ENCODE measurements around the gene TRAK1.

Gene TRAK1

DNA sequence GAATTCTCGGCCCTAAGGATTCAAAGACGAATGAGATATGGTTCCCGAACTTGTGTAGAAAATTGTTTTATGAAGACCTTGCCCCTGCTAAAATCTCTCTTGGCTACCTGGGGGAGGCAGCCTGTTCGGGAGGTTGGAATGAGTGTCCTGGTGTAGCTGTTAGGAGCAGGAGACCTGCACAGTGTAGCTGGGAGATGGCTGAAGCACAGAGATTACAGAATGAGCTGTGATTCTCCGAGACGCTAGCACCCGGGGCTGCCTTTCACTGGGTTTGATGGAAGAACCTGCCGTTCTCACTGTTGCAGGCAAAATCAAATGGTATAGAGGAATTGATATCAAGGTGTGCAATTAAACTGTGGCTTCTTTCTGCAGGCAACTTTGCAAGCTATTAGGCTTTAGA lies 68.0 kb downstream of the TRAK1 start:
- no peak for DNase-seq

- peak; percentile 62 for DNase-seq
Measured at GRCh38 chr3:42159706-42160472, 68.7 kb downstream of the TRAK1 start.

DNA sequence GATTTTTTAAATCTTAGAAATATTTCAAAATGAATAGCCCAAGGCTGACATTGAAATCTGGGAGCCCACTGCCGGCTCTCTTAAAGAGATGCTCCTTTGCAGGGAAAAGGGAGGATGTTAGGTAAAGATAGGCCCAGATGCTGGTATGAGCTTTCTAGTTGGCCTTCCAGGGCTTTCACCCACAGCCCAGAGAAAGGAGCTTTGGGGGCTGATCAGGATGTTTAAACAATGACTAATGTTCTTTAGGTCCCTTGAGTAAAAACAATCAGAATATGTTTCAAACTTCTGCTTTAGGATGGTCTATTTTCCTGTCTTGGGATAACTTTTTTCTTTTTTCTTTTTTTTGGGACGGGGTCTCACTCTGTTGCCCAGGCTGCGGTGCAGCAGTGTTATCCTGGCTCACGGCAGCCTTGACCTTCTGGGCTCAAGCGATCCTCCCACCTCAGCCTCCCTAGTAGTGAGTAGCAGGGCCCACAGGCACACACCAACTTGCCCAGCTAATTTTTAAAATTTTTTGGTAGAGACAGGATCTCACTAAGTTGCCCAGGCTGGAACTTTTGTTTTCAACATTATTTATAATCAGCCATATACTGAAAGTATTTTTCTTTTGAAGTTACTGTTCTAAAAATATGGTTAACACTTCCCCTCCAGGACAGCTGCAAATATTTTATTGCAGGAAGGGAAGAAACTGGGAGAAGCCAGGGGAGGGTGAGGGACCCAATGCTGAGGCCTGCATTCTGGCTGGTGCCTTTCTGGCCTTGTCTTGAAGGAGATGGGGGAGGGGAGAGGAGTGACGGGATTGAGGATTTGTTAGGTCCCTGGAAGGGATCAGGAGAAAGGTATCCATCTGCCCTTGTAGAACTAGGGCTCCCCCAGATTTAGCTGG lies 70.1 kb downstream of the TRAK1 start:
- DNase-seq = no peak

GRCh38 chr3:42162462-42162861 lies 71.3 kb downstream of the TRAK1 start:
- DNase-seq = no peak

DNA sequence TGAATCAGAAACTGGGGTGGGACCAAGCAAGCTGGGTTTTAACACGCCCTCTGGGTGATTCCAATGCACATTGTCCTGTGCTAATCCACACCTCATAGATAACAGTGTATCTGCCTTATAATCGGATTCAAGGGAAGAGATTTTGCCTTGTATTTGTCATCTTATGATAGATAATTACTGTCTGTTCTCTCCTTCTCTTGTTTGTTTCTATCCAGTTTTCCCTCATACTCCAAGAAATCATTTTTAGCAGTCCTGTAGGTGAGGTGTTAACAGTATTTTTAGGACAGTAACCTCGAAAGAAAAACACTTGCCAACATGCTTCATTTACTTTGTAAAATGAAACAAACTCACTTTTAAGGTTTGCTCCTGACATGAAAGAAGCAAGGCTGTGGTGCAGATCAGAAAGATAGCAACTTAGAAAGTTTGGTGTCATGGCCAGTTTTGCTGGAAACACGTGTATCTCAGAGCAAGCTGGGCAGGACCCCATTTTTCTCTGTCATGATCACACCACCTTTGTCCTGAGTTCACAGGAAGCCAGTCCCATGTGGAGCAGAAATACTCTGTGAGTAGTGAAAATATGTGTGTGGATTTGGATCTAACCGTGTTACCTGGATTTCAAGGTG lies 72.6 kb downstream of the TRAK1 start:
- no peak for DNase-seq

DNA sequence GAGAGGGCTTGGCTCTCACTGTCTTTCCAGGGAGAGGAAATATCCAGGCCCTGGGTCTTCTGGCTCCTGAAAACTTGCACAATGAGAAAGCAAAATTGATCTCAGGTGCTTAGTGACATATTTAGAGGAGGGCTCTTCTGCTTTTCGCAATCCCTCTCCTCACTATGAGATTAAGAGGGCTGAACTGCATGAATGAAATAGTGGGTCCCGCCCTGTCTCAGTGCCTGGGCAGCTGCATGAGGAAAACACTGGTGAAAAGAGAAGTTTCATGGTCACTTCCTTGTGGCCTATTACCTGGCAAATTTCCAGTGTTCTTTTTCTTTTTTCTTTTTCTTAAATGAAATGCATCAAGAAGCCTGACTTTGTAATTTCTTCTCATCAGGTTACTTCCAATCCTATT lies 73.5 kb downstream of the TRAK1 start:
- no peak for DNase-seq

DNA sequence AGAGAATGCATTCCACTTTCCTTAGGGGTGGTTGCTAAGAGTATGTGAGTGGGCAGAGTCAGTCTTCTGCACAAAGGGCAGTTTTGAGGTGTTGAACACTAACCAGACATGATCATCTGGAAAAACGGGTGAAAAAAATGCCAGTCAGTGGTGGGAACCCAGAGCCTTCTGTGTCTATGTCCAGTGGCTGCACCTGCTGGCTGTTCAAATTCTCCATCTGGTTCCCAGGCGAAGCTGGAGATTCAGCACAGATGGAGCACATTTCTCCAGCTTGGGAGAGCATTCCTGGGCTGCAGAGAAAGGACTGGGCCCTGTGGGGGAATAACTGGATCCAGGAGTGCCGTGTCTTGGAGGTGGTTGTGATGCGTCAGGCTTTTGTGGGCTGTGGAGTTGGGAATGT lies 74.1 kb downstream of the TRAK1 start:
- DNase-seq = no peak

GRCh38 chr3:42166214-42166613 lies 75.1 kb downstream of the TRAK1 start:
- DNase-seq = no peak

GRCh38 chr3:42166662-42167300 lies 75.6 kb downstream of the TRAK1 start:
- DNase-seq = no peak

DNA sequence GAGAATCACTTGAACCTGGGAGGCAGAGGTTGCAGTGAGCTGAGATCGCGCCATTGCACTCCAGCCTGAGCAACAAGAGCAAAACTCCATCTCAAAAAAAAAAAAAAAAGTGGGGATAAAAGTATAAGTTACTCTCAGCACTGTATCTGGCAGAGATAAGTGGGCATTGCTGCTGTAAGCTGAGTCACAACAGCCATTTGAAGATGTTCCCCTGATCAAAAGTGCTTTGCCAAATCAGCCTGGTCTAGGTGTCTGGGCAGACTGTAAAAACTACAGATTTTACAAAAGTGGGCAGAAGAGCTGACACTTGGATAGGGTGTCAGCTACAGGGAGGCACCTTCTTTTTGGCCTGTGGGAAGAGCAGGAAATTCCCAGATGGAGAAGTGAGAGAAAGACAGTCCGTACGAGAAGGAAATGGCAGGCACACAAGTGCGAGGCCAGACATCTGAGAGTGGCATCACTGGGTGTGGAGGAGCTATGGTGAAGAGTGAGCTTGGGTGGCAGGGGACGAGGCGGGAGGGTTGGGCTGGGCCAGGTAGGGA lies 78.5 kb downstream of the TRAK1 start:
- no peak for DNase-seq

GRCh38 chr3:42172047-42172654 lies 81.0 kb downstream of the TRAK1 start:
- no peak for DNase-seq

DNA sequence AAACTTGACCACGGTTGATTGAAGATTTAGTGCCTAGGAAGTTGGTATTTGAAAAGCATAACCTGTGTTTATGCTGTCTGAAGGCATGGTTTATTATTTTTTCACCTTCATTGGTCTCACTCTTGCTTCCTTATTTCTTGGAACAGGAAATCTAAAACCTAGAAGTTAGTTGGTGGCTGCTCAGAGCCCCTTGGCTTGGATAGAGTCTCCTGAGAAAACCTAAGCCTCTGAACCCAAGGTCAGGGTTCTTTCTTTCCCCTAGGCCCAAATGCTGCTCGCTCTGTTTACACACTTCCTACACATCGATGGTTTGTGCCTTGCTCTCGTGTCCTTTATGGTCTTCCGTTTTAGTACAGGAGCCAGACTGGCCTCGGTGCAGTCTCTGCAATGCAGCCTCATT lies 82.2 kb downstream of the TRAK1 start:
- no peak for DNase-seq

DNA sequence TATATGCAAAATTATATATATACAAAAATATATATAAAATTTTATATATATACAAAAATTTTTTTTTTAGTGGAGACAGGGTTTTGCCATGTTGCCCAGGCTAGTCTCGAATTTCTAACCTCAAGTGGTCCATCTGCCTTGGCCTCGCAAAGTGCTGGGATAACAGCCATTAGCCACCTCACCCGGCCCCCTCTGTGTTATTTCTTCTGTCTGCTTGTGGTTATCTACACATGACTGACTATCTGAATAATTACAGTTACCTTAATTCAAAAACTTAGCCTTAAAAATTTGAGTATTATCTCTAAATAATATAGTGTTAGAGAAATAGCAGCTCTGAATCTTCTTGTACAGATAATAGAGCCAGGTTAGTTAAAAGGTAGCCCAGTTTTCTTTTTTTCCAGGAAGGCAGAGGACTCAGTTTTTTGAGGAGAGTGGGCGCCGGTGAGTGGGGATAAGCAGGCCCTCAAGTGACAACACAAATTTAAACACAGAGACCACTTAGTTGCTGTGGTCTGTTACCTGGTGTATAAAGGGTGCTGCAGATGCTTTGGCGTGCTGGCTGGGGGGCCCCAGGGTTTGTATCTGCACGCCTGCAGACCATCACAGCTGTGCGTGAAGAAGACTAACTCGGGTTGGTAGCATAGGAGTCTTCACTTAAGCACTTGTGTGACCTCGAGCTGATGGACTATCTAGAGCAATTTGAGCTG lies 83.7 kb downstream of the TRAK1 start:
- no peak for DNase-seq

GRCh38 chr3:42175386-42176240 lies 84.5 kb downstream of the TRAK1 start:
- peak; percentile 41 for DNase-seq

- DNase-seq = peak; percentile 41
Measured at GRCh38 chr3:42176242-42177034, 85.3 kb downstream of the TRAK1 start.

DNA sequence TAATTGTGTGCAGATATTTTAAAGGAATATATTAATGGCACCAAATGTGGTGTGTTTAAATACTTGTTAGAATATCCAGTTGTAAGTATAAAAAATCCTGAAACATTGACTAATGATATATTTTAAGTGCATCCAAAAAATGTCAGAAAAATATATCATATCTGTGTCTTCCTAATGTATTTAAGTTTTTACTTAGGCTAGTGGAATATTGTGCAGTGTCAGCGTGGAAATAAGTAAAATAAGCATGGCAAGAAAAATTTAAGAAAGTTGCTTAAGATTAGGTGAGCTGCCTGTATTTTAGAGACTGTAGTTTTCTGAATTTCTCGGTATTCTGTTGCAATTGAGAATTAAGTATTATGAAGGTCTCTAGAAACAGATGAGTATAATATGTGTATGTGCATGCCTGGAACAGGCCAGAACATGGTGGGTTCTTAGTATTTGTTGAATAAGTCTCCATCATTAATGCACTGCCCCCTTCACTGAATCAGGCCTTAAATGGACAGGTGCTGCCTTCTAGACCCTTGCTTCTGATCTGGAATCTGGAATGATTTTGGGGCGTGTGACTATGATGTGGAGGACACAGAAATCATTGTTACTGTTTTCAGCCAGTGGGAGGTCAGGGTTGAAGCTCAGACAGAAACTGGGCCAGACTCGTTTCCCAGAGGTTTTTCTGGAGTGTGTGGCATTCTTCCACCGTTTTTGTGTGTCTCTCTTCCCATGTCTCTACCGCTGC lies 86.1 kb downstream of the TRAK1 start:
- DNase-seq = no peak

GRCh38 chr3:42177801-42178150 lies 86.6 kb downstream of the TRAK1 start:
- no peak for DNase-seq

- no peak for DNase-seq
Measured at GRCh38 chr3:42179110-42179725, 88.1 kb downstream of the TRAK1 start.

- DNase-seq = no peak
Measured at GRCh38 chr3:42180901-42181300, 89.7 kb downstream of the TRAK1 start.

Data from NCI-H1436 (cell line).